ENCODE data around the gene UBE2G2.

UBE2G2 gene

GRCh38 chr21:44814498-44815023 is 12.9 kb upstream of the UBE2G2 start:
- DNase-seq (ENCODE audit: low read depth): no peak
- TF ChIP-seq CTCF (IDR thresholded peaks at IDR 0.05; ENCODE audit: low read depth, low read length, missing control alignments): no peak
- H3K4me3 ChIP-seq (ENCODE audit: low read depth, low read length): no peak overlapping the region

- DNase-seq (ENCODE audit: low read depth): no peak
- no peak overlapping the region for H3K4me3 ChIP-seq (ENCODE audit: low read depth, low read length)
- TF ChIP-seq CTCF (IDR thresholded peaks at IDR 0.05; ENCODE audit: low read depth, low read length, missing control alignments): no peak
Observed at GRCh38 chr21:44813727-44814126, 12.1 kb upstream of the UBE2G2 start.

- H3K4me3 ChIP-seq (ENCODE audit: low read depth, low read length): no peak overlapping the region
- no peak for TF ChIP-seq CTCF (IDR thresholded peaks at IDR 0.05; ENCODE audit: low read depth, low read length, missing control alignments)
Observed at GRCh38 chr21:44813149-44813548, 11.5 kb upstream of the UBE2G2 start.

GRCh38 chr21:44812640-44813039 is 11.0 kb upstream of the UBE2G2 start:
- no peak overlapping the region for H3K4me3 ChIP-seq (ENCODE audit: low read depth, low read length)
- TF ChIP-seq CTCF (IDR thresholded peaks at IDR 0.05; ENCODE audit: low read depth, low read length, missing control alignments): no peak
- DNase-seq (ENCODE audit: low read depth): no peak

More at GRCh38 chr21:44813149-44813548, 11.5 kb upstream of the UBE2G2 start:
- DNase-seq (ENCODE audit: low read depth): no peak

- no peak for TF ChIP-seq CTCF (IDR thresholded peaks at IDR 0.05; ENCODE audit: low read depth, low read length, missing control alignments)
- no peak overlapping the region for H3K4me3 ChIP-seq (ENCODE audit: low read depth, low read length)
- DNase-seq (ENCODE audit: low read depth): no peak
Observed at GRCh38 chr21:44810779-44811178, 9.2 kb upstream of the UBE2G2 start.

- no peak for TF ChIP-seq CTCF (IDR thresholded peaks at IDR 0.05; ENCODE audit: low read depth, low read length, missing control alignments)
- no peak overlapping the region for H3K4me3 ChIP-seq (ENCODE audit: low read depth, low read length)
- no peak for DNase-seq (ENCODE audit: low read depth)
Observed at GRCh38 chr21:44805859-44806258, 4.2 kb upstream of the UBE2G2 start.

- DNase-seq (ENCODE audit: low read depth): no peak
- H3K4me3 ChIP-seq (ENCODE audit: low read depth, low read length): no peak overlapping the region
- TF ChIP-seq CTCF (IDR thresholded peaks at IDR 0.05; ENCODE audit: low read depth, low read length, missing control alignments): no peak
Observed at GRCh38 chr21:44805226-44805625, 3.6 kb upstream of the UBE2G2 start.

Data from GM12864 (cell line).